Activated naive CD4-positive, alpha-beta T cell treated with Interleukin-2 at 50 U/mL for 16 hours (primary cell): ENCODE measurements around the gene TMEM88.

Experiments used
- DNase-seq: peaks from one replicate; pipeline ENCODE4 v3.0.0-alpha.2; 2020

Gene TMEM88

GRCh38 chr17:7886227-7887037, 31.6 kb downstream of the TMEM88 start:
- peak; percentile 54 for DNase-seq

GRCh38 chr17:7887038-7887481, 32.2 kb downstream of the TMEM88 start:
- DNase-seq, result no peak

GRCh38 chr17:7887482-7888183, 32.8 kb downstream of the TMEM88 start:
- DNase-seq, result peak; percentile 92

DNA sequence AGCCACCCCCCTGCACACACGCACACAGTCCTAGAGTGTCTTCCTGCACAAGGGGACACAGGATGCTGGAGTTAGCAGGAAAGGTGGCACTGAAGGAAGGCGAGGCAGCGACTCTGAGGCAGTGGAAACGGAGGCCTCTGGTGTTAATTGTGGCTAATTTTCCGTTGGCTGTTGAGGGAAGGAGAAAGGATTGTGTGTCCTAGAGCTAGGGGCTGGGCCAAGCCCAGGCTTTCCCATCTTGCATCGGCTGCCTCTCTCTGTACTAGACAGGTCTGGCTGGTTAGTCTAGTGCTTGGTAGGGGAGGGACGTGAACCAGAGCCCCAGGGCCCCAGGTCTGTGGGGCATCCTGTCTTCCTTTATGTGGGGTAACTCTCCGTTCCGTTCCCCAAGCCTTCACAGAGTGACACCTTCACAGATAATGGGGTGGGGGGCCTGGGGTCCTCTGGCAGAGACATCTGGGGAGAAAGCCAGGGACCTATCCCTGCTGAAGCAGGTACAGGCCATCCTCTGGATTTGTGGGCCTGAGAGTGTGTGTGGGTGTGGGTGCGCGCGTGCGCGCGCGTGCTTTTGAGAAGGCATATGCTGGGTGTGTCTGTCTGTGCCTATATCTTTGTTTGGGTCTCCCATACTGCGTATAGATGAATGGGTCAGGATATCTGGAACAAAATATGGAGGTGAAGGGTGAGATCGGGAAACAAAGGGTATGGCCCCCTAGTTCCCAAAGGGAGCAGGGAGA, 33.5 kb downstream of the TMEM88 start, which contains the start of gene CHD3:
Gene CHD3, plus strand, starts transcription at position 606 of the 737 bp plus-strand sequence. CDS start 212 bp downstream, outside the sequence.
- DNase-seq, result peak; percentile 66

GRCh38 chr17:7889166-7889955, 34.5 kb downstream of the TMEM88 start:
- DNase-seq, result peak; percentile 40

DNA sequence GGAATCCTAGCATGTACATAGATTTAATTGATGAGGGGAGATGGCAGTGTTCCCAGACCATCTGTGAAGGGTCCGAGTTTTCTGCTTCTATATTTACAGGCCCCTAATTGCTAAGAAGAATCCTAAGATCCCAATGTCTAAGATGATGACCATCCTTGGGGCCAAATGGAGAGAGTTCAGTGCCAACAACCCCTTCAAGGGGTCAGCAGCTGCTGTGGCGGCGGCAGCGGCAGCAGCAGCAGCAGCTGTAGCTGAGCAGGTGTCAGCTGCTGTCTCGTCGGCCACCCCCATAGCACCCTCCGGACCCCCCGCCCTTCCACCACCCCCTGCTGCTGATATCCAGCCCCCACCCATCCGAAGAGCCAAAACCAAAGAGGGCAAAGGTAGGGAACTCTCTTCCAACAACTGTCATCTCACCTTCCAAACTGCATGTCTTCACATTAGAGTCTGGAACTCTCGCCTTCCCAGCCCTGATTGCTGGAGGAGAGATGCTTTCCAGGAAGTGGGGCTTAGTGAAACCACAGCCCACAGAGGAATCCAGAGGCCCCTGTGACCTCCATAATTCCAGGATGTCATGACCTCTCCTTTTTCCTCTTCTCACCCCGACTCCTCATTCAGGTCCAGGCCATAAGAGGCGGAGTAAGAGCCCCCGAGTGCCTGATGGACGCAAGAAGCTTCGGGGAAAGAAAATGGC, 38.5 kb downstream of the TMEM88 start:
- no peak for DNase-seq

DNA sequence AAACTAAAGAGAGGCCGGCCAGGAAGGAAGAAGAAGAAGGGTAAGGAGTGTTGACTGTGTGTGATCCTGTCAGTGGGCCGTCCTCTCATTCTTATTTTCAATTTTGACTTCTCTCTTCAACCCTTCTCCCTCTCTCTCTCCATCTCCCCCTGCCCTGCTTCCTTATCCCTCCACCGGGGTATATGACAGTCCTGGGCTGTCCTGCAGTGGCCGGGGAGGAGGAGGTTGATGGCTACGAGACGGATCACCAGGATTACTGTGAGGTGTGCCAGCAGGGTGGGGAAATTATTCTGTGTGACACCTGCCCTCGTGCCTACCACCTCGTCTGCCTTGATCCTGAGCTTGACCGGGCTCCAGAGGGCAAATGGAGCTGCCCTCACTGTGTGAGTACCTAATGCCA, 39.4 kb downstream of the TMEM88 start:
- no peak for DNase-seq

DNA sequence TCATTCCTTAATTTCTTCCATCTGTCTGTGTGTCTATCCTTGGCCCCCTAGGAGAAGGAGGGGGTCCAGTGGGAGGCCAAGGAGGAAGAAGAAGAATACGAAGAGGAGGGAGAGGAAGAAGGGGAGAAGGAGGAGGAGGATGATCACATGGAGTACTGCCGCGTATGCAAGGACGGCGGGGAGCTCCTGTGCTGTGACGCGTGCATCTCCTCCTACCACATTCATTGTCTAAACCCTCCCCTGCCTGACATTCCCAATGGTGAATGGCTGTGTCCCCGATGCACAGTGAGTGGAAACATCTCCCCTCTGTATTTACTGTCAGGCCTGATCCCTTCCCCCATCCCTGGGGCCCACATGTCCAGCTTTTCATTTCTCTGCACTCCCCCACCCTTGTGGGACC, 40.0 kb downstream of the TMEM88 start:
- no peak for DNase-seq

DNA sequence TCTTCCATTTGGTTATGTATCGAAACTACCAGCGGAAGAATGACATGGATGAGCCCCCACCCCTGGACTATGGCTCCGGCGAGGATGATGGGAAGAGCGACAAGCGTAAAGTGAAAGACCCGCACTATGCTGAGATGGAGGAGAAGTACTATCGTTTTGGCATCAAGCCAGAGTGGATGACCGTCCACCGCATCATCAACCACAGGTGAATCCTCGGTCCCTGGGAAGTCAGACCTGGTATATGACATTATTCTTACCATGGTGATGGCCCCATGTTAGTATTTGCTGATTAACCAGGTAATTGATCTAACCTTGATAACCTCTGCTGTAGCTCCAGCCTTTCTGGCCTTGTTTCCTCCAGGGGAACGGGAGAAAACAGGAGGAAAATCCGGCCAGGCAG, 42.2 kb downstream of the TMEM88 start:
- DNase-seq, result no peak

DNA sequence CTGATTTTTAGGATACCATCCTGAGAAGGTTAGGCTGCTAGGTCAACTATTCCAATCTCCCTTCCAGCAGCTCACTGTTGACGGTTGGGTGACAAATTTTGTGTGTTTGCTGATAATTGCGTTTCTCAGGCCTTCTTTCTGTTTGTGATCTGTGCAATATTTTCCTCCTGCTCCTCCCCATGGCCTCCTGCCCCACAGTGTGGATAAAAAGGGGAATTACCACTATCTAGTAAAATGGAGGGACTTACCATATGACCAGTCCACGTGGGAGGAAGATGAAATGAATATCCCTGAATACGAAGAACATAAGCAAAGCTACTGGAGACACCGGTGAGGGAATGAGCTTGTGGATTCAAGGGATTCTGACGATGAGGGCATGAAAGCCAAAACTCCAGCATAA, 42.9 kb downstream of the TMEM88 start:
- DNase-seq, result peak; percentile 16

DNA sequence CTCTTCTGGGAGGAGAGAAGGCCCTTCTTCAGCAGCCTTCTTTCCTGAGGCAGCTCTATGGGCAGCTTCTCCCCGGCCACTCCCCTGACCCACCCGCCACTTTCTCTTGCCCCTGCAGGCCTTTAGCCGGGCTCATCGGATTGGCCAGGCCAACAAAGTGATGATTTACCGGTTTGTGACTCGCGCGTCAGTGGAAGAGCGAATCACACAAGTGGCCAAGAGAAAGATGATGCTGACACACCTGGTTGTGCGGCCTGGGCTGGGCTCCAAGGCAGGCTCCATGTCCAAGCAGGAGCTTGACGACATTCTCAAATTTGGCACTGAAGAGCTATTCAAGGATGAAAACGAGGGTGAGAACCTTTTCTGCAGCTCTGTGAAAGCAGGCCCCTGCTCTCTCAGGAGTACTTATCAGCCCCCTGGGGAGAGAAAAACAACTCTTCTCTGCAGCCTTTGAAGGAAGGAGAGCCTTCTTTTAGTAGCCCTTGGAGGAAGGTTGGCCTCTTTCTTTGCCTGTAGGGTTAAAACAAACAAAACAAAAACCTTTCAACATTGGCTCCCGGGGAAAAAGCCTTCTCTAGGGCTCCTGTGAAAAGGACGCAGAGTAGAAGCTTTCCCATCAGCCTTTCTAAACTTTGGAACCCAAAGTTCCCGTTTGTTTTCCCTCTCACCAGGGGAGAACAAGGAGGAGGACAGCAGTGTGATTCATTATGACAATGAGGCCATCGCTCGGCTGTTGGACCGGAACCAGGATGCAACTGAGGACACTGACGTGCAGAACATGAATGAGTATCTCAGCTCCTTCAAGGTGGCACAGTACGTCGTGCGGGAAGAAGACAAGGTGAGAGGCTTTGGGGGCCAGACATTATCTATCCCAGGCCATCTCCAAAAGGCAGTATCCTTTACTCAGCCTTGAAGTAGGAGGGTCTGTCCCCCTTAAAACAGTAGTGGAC, 48.6 kb downstream of the TMEM88 start:
- DNase-seq, result no peak
